Caco-2 (cell line): ENCODE results near the gene DPF1. TPM values are rescaled to one million over a fixed set of nuclear protein-coding genes. Genes with fewer than 3 reads are reported as not detected.

Source experiments
- BruUV-seq: library from RNA; stranded (reverse); fragments of 400-500 nt; replicated peaks from 2 replicates; lab custom pipeline; 2021; lab: Mats Ljungman, UMichigan
- CTCF ChIA-PET: fragments of 300-600 bp; sonication (Branson Sonifier 250); formaldehyde crosslinking; loops from one replicate; lab custom pipeline; 2022; ENCODE audit warnings: antibody characterized with exemption; lab: Charles Lee
- POLR2A ChIA-PET: fragments of 300-600 bp; sonication (Branson Sonifier 250); formaldehyde crosslinking; loops from one replicate; lab custom pipeline; 2022; ENCODE audit warnings: antibody characterized with exemption; lab: Charles Lee
- DNase-seq, 2 experiments: peaks; one replicate each; pipeline versions ENCODE4 v3.0.0 to v3.0.0-alpha.2; 2020 to 2022
- H3K27me3 ChIP-seq: replicated peaks from 2 replicates; pipeline ENCODE4 v1.6.0; 2011; ENCODE audit warnings: low read length; ENCODE audit not compliant: control insufficient read depth, insufficient read depth
- H3K36me3 ChIP-seq: 2 replicates; pipeline ENCODE4 v1.5.1; 2011; ENCODE audit warnings: low read length; ENCODE audit not compliant: control insufficient read depth, insufficient read depth
- H3K4me1 ChIP-seq: fragments of 250-450 bp; sonication (Bioruptor Pico); 2 replicates; pipeline ENCODE4 v1.5.1; 2020; ENCODE audit warnings: mild to moderate bottlenecking
- H3K4me3 ChIP-seq: 2 replicates; pipeline ENCODE4 v1.5.1; 2011; ENCODE audit warnings: low read depth, mild to moderate bottlenecking, control low read depth, low read length
- H3K9me3 ChIP-seq: fragments of 250-450 bp; sonication (Bioruptor Pico); 2 replicates; pipeline ENCODE4 v1.5.1; 2020; ENCODE audit warnings: mild to moderate bottlenecking, moderate library complexity
- H3K27ac Mint-ChIP-seq: one replicate; pipeline ENCODE4 v1.8.0; 2022; ENCODE audit warnings: mixed read lengths; ENCODE audit not compliant: unreplicated experiment
- H3K27me3 Mint-ChIP-seq: one replicate; pipeline ENCODE4 v1.8.0; 2022; ENCODE audit warnings: mixed read lengths; ENCODE audit not compliant: insufficient read depth, unreplicated experiment
- H3K36me3 Mint-ChIP-seq: one replicate; pipeline ENCODE4 v1.8.0; 2022; ENCODE audit warnings: mild to moderate bottlenecking, mixed read lengths; ENCODE audit not compliant: insufficient read depth, unreplicated experiment
- H3K4me1 Mint-ChIP-seq: one replicate; pipeline ENCODE4 v1.8.0; 2022; ENCODE audit warnings: low read depth, mixed read lengths; ENCODE audit not compliant: unreplicated experiment
- H3K4me3 Mint-ChIP-seq: one replicate; pipeline ENCODE4 v1.8.0; 2022; ENCODE audit warnings: mild to moderate bottlenecking, moderate library complexity, mixed read lengths; ENCODE audit not compliant: unreplicated experiment
- H3K9me3 Mint-ChIP-seq: one replicate; pipeline ENCODE4 v1.8.0; 2022; ENCODE audit warnings: mixed read lengths; ENCODE audit not compliant: unreplicated experiment
- intact Hi-C: fragments of 100-400 bp; cut with micrococcal nuclease; formaldehyde crosslinking; loops from one replicate; pipeline ENCODE4 v1.10.0; 2022; ENCODE audit not compliant: unreplicated experiment
- total RNA-seq: library from RNA; stranded (reverse); gene quantifications from 2 replicates; pipeline ENCODE4 v1.2.3, GENCODE V29; 2022
- TF ChIP-seq, protein P1 (sequence below), 2 experiments: fragments of 200-600 bp in 1 of 2; IDR thresholded peaks; 1 replicate in 1 of 2; 2 replicates in 1 of 2; pipeline versions ENCODE4 v1.5.1 to v1.8.0; 2011 to 2022; ENCODE audit warnings: antibody characterized with exemption in 1 of 2, control low read depth in 1 of 2, inconsistent platforms in 1 of 2, low read depth in 1 of 2, low read length in 1 of 2, mild to moderate bottlenecking in 1 of 2, moderate library complexity in 1 of 2; ENCODE audit not compliant: insufficient read depth in 1 of 2, severe bottlenecking in 1 of 2, unreplicated experiment in 1 of 2

The DPF1 gene
- total RNA-seq, 1 experiment from 2014 or later, result 5.0 TPM

DNA sequence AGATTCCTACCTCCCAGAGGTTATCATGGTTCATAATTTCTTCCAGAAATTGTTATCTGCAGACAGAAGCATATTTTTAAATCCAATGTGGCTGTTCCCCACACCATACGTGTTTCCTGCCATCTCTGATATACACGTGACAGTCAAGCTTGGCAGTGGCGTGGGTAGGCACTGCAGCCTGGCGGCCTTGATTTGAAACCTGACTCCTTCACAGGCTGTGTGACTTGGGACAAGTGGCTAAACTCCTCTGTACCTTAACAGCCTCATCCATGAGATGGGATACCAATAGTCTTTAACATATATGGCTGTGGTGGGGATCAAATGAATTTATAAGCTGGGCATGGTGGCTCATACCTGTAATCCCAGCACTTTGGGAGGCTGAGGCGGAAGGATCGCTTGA, 33.2 kb downstream of the DPF1 start:
- BruUV-seq, result no TSS peak
- POLR2A ChIA-PET, result no interaction called here

DNA sequence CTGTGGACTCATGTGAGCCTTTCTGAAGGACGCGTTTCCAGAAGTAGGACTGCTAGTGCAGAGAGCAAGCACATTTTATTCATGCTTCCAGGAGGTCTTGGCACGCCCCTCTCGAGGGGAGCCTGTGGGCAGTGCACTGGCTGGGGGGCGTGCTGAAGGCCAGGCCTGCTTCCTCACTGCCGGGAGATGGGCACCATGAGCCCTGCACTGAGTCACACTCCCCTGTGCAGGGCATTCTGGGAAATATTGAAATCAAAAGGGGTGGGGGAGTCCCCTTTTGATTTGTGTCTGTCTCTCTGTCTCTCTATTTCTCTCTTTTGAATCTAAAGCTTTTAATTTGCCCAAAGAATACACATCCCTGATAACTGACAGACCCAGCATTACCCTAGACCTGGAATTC, 34.0 kb downstream of the DPF1 start:
- POLR2A ChIA-PET, result no interaction called here
- H3K27ac Mint-ChIP-seq, result no peak overlapping the region

More for the DNA sequence above, 33.2 kb downstream of the DPF1 start:
- TF ChIP-seq, protein P1, sequence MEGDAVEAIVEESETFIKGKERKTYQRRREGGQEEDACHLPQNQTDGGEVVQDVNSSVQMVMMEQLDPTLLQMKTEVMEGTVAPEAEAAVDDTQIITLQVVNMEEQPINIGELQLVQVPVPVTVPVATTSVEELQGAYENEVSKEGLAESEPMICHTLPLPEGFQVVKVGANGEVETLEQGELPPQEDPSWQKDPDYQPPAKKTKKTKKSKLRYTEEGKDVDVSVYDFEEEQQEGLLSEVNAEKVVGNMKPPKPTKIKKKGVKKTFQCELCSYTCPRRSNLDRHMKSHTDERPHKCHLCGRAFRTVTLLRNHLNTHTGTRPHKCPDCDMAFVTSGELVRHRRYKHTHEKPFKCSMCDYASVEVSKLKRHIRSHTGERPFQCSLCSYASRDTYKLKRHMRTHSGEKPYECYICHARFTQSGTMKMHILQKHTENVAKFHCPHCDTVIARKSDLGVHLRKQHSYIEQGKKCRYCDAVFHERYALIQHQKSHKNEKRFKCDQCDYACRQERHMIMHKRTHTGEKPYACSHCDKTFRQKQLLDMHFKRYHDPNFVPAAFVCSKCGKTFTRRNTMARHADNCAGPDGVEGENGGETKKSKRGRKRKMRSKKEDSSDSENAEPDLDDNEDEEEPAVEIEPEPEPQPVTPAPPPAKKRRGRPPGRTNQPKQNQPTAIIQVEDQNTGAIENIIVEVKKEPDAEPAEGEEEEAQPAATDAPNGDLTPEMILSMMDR (IDR thresholded peaks at IDR 0.05; ENCODE audit: insufficient read depth in 1 of 2, low read depth in 1 of 2, low read length in 1 of 2, severe bottlenecking in 1 of 2, unreplicated experiment in 1 of 2), result no peak
- Histone ChIP-seq H3K27me3 (no peaks in the 10 kb centered on the region), H3K4me3 (no peak overlapping the region), H3K9me3 (no peaks in the 10 kb centered on the region), H3K4me1 (no peaks in the 10 kb centered on the region), H3K36me3 (peaks cover 3% of the 10 kb centered on the region)
- Mint-ChIP-seq H3K9me3 (no peaks in the 10 kb centered on the region), H3K27me3 (no peaks in the 10 kb centered on the region), H3K4me1 (no peaks in the 10 kb centered on the region), H3K27ac (no peak overlapping the region), H3K36me3 (peaks cover 74% of the 10 kb centered on the region), H3K4me3 (no peak overlapping the region)
- intact Hi-C loops, result no loop called here
- CTCF ChIA-PET, result interaction anchor here (0.7 kb wide), 1 partner anchor 297 kb away, joined by 3 read pairs; no protein-coding TSS in a partner anchor
- no peak for DNase-seq

DNA sequence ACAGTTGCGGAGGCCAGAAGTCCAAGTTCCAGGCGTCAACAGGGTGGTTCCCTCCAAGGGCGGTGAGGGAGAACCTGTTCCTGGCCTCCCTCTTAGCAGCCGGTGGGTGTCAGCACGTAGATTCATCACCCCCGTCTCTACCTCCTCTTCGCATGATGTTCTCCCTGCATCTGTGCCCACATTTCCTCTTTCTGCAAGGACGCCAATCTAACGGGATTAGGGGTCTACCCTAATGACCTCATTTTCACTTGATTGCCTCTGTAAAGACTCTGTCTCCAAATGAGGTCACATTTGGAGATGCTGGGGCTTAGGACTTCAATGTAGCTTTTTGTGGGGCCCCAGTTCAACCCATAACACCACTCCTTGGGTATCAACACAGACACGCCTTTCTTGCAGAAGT, 38.5 kb downstream of the DPF1 start:
- ChIA-PET CTCF (interaction anchor here (0.5 kb wide), 1 partner anchor 15 kb away, joined by 3 read pairs; no protein-coding TSS in a partner anchor), POLR2A (no interaction called here)
- H3K4me1 ChIP-seq, result no peaks in the 10 kb centered on the region
- H3K4me3 ChIP-seq, result no peak overlapping the region
- TF ChIP-seq, protein P1 (IDR thresholded peaks at IDR 0.05; ENCODE audit: insufficient read depth in 1 of 2, low read depth in 1 of 2, low read length in 1 of 2, severe bottlenecking in 1 of 2, unreplicated experiment in 1 of 2), result no peak
- H3K9me3 ChIP-seq, result no peaks in the 10 kb centered on the region
- H3K9me3 Mint-ChIP-seq, result no peaks in the 10 kb centered on the region
- H3K36me3 Mint-ChIP-seq, result peaks cover 86% of the 10 kb centered on the region
- no peak for DNase-seq
- H3K36me3 ChIP-seq, result no peaks in the 10 kb centered on the region; the same call in 1 of the 2 replicates
- intact Hi-C loops, result no loop called here
- no peaks in the 10 kb centered on the region for H3K4me1 Mint-ChIP-seq
- no peaks in the 10 kb centered on the region for H3K27me3 ChIP-seq
- no peak overlapping the region for H3K4me3 Mint-ChIP-seq
- no peak overlapping the region for H3K27ac Mint-ChIP-seq
- no peaks in the 10 kb centered on the region for H3K27me3 Mint-ChIP-seq
- no TSS peak for BruUV-seq

More for the DNA sequence above, 34.0 kb downstream of the DPF1 start:
- no TSS peak for BruUV-seq
- Histone ChIP-seq H3K36me3 (peaks cover 3% of the 10 kb centered on the region; the same call in 1 of the 2 replicates), H3K27me3 (no peaks in the 10 kb centered on the region), H3K4me3 (no peak overlapping the region), H3K4me1 (no peaks in the 10 kb centered on the region), H3K9me3 (no peaks in the 10 kb centered on the region)
- CTCF ChIA-PET, result interaction anchor here (0.7 kb wide), 1 partner anchor 342 kb away, joined by 3 read pairs; no protein-coding TSS in a partner anchor
- no peak for DNase-seq
- no peaks in the 10 kb centered on the region for H3K9me3 Mint-ChIP-seq
- TF ChIP-seq, protein P1 (IDR thresholded peaks at IDR 0.05; ENCODE audit: insufficient read depth in 1 of 2, low read depth in 1 of 2, low read length in 1 of 2, severe bottlenecking in 1 of 2, unreplicated experiment in 1 of 2), result no peak
- no peaks in the 10 kb centered on the region for H3K4me1 Mint-ChIP-seq
- no peak overlapping the region for H3K4me3 Mint-ChIP-seq
- intact Hi-C loops, result no loop called here
- H3K36me3 Mint-ChIP-seq, result peaks cover 74% of the 10 kb centered on the region
- H3K27me3 Mint-ChIP-seq, result no peaks in the 10 kb centered on the region
